ENCODE results near the gene UBE2I.

Gene UBE2I

DNA sequence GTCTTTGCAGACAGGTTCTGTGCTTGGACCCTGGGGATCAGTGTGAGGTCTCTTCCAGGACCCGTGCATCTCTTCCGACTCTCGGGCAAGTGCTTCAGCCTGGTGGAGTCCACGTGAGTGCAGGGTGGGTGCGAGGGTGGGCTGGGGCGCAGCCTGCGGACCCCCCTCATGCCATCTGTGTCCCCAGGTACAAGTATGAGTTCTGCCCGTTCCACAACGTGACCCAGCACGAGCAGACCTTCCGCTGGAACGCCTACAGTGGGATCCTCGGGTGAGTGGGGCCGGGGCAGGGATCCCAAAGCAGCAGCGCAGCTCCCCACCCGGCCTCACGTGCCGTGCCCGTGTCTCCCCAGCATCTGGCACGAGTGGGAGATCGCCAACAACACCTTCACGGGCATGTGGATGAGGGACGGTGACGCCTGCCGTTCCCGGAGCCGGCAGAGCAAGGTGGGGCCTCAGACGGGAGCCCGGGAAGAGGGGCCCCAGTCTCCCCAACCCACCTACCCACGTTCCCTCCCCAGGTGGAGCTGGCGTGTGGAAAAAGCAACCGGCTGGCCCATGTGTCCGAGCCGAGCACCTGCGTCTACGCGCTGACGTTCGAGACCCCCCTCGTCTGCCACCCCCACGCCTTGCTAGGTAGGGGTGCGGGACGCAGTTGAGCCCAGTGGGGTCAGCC lies 52.4 kb downstream of the UBE2I start:
- DNase-seq (ENCODE audit: low read depth): no peak

- no peak for DNase-seq (ENCODE audit: low read depth)
Observed at GRCh38 chr16:1362807-1363206, 53.4 kb downstream of the UBE2I start.

DNA sequence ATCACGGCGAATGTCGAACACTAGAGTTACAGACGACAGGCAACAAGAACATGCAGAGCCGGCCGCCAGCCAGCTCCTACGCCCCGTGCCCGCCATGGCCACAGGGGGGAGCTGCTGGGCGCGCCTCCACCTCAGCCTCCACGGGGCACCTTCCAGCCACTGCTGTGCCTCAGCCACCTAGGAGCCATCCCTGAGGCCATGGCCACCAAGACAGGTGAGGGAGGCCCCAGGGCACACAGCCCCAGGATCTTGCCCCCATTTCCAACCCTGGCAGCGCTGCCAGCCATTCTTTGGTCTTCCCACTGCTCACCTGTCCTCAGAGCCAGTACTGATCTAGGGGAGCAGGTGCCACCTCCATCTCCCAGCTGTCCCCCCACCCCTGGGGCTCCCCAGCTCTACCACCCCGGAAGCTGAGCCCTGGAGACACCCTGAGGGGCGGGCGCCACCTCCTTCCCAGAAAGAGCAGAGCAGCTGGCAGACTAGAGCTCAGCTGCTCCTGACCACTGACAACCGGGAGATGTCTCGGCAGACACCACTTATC lies 54.1 kb downstream of the UBE2I start:
- DNase-seq (ENCODE audit: low read depth): peak; percentile 50

- DNase-seq (ENCODE audit: low read depth): no peak
Observed at GRCh38 chr16:1364510-1364909, 55.1 kb downstream of the UBE2I start.

DNA sequence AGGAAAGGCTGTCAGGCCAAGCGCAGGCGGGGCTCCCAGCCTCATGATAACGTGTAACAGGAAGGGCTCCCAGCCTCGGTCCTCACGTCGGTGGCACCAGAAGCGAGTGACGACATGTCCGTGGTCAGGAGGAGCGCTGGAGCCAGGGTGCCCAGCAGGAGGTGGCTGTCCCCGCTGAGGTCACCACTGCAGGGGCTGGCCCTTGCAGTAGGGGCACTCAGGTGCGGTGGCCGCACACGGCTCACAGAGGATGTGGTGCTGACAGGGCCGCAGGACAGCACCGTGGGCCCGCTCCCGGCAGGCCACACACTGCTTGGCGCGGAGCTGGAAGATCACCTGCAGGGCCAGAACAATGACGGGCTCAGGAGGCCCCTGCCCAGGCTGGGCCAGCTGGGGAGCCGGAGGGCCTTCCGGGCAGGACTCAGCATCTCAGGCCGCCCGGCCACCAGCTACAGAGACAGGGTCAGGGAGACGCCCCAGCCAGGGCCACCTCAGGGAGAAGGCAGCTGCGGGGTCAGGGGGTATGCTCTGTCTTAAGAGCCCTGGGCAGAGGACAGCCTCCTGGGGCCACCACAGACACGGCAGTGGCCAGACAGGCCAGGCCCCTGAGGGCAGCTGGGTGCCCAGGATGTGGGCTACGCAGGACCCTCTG lies 56.8 kb downstream of the UBE2I start:
- no peak for DNase-seq (ENCODE audit: low read depth)

DNA sequence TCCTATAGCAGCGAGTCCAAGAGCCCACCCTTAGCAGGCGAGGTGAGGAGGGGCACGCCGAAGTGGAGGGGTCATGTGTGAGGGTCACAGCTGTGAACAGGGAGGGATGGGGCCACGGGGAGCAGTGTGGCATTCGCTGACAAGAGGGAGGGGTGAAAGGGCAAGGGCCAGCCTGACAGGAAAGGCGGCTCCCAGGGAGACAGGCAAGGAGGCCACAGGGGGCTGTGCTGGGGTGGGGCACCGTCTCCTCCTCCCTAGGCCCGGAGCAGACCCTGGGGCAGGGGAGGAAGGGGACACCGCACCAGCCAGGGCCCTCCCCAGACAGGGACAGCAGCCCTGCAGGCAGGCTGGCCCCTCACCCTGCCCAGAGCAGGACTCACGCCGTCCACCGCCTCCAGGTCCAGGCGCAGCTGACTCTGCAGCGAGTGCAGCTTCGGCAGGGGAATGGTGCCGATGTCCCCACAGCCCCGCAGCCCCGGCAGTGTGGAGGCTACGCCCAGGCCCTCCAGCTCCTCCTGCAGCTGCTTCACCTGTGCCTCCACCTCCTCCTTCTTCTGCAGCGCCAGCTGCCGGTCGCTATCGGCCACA lies 57.4 kb downstream of the UBE2I start:
- no peak for DNase-seq (ENCODE audit: low read depth)

- DNase-seq (ENCODE audit: low read depth): no peak
Observed at GRCh38 chr16:1367486-1368174, 58.2 kb downstream of the UBE2I start.

GRCh38 chr16:1371054-1371978 lies 61.9 kb downstream of the UBE2I start:
- DNase-seq (ENCODE audit: low read depth): no peak

DNA sequence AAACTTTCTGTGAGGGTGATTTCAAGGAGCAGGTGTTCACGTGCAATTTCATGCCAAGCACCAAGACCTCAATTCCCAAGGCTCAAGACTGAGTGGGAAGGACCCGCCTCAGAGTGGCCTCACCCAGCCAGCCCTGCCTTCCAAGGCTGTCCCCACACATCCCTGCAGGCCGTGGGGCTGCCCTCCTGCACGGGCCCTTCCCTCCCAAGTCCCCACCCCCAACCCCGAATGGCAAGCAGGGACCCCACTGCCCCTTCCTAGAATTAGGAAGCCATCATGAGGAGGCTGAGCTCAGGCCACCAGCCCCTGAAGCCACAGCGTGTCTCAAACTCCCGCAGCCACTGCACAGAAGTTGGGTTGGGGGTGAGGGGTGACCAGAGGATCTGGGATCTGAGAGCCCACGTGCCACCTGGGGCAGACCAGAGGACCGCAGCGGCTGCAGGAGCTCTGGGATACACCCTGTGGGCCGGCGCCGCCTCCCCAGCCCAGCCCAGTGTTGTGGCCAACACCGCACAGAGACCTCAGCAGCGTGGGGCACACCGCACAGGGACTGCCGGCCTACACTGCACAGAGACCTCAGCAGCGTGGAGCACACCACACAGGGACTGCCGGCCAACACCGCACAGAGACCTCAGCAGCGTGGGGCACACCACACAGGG lies 63.0 kb downstream of the UBE2I start:
- no peak for DNase-seq (ENCODE audit: low read depth)

DNA sequence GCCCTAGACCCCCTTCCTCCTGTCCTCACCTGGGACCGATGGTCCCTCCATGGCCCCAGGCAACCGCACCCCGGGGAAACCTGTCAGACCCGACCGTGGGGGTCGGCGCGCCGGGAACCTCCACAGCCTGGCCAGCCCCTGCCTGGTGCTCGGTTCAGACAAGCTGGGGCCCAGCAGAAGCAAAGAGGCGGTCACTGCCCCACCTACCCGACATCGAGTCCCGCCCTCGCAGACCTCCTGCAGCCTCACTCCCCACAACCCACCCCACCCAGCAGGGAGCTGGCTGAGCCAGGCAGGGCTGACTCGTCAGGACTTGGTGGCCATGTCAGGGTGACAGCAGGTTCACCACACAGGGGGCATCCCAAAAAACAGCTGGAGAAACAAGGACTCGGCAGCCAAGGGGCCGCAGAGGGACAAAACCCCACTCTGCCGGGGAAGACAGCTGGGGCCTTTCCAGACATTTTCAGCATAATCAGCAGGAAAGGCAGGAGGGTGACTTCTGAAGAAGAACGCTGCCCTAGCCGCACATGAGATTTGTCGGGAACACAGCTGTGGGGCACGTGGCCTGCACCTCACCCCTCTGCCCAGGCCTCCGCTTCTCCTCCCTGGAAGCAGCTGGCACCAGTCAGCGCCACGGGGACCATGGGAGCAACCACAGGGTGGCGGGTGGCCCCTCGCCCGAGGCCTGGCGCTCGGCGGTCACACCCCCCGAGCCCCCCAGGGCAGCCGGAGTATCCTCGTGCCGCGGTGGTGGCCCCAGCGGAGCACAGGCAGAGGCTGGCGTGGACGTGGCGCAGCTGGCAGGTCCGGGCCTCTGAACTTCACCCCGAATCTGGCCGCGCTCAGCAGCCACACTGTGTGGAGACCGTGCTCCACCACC lies 65.2 kb downstream of the UBE2I start:
- DNase-seq (ENCODE audit: low read depth): no peak

- DNase-seq (ENCODE audit: low read depth): no peak
Observed at GRCh38 chr16:1375298-1375640, 65.8 kb downstream of the UBE2I start.

DNA sequence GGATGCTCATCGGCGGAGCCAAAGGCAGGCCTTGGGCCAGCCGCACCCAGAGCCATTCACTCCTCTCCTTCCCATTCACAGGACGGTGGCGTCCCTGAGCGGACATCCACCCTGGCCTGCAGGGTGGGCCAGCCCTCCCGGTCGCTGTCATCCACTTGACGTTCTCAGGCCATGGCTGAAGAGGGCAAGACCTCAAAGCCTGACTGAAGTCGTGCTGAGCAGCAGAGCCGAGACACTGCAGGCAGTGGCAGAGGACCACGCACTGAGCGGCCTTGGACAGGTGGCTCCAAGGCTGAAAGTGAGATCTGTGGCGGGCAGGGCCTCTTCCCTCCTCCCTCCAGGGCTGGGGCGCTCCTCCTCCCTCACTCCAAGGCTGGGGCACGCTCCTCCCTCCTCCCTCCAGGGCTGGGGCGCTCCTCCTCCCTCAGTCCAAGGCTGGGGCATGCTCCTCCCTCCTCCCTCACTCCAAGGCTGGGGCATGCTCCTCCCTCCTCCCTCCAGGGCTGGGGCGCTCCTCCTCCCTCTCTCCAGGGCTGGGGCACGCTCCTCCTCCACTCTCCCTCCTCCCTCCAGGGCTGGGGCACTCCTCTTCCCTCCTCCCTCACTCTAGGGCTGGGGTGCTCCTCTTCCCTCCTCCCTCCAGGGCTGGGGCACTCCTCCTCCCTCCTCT lies 66.4 kb downstream of the UBE2I start:
- no peak for DNase-seq (ENCODE audit: low read depth)

Data from activated gamma-delta T cell treated with anti-CD3 and anti-CD28 coated beads, Interleukin-2, amount 50 U/mL, for 16 hours (primary cell).